Measurements from ENCODE around the gene NSUN7.
A peak's percentile ranks its signal among the peaks of the same experiment; 100 is the strongest.
"Not testable (repeated sequence)": the region's sequence is repeated elsewhere in the genome, so short reads cannot be mapped to it uniquely, and the experiment has no call there.

The NSUN7 gene

DNA sequence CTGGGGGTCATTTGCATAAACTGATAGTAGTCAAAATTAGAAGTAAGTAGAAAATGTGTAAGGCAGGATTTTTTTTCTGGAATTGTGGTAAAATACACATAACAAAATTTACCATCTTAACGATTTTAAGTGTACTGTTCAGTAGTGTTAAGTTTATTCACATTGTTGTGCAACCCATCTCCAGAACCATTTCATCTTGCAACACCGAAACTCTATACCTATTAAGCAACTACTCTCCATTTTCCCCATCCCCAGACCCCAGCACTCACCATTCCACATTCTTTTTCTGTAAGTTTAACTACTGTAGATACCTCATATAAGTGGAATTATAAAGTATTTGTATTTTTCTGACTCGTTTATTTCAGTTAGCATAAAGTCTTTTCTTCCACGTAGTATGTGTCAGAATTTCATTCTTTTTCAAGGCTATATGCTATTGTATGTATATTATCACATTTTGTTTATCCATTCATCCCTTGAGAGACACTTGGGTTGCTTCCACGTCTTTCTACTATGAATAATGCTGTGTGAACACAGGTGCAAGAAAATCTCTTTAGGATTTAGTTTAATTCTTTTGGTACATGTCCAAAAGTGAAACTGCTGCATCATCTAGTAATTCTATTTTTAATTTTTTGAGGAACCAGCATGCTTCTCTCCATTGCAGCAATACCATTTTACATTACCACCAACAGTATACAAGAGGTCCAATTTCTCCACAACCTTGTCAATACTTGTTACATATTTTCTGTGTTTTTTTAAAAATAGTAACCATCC is 39.1 kb upstream of the NSUN7 start:
- H3K9me3 ChIP-seq: peaks cover 0 to 3% (median 0%) of the 10 kb centered on the region in 3 donors
- H3K27ac ChIP-seq: no peak overlapping the region
- no peaks in the 10 kb centered on the region for H3K36me3 ChIP-seq
- no peak for TF ChIP-seq CTCF (IDR thresholded peaks at IDR 0.05)
- H3K4me3 ChIP-seq: no peak overlapping the region
- intact Hi-C loops (cut with DNase I; ENCODE audit: low total_unique reads): no loop called here
- H3K4me1 ChIP-seq: no peaks in the 10 kb centered on the region
- no peaks in the 10 kb centered on the region for H3K27me3 ChIP-seq
- DNase-seq: no peak

GRCh38 chr4:40713001-40713400 is 36.8 kb upstream of the NSUN7 start:
- H3K4me1 ChIP-seq; DNase-seq; H3K9me3 ChIP-seq; H3K27me3 ChIP-seq; H3K36me3 ChIP-seq; H3K4me3 ChIP-seq; H3K27ac ChIP-seq; intact Hi-C loops (cut with DNase I; ENCODE audit: low total_unique reads): not testable (repeated sequence)

- Histone ChIP-seq H3K36me3 (no peaks in the 10 kb centered on the region), H3K9me3 (peaks cover 0 to 3% (median 0%) of the 10 kb centered on the region in 3 donors), H3K27ac (no peak overlapping the region), H3K4me3 (no peak overlapping the region), H3K27me3 (no peaks in the 10 kb centered on the region), H3K4me1 (no peaks in the 10 kb centered on the region)
- no peak for TF ChIP-seq CTCF (IDR thresholded peaks at IDR 0.05)
- intact Hi-C loops (cut with DNase I; ENCODE audit: low total_unique reads): no loop called here
- no peak for DNase-seq
Measured at GRCh38 chr4:40713798-40714197, 36.0 kb upstream of the NSUN7 start.

DNA sequence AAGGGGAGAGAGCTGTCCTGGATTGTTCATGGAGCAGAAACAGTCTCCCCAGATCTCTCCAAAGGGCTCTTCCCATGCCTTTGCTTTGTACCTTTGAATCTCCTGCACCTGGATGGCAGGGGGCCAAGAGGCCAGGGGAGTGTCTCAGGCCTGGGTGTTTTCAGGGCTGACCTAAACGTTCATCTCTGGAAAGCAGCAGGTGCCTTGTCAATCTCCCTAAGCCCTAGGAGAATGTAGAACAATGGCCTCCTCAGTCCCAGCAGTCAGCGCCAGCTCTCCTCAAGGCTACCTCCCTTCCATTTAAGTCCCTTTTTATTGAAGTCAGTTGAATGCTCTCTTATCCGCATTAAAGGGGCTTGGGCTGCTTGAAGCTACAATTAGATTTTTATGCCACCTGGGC is 31.2 kb upstream of the NSUN7 start:
- H3K9me3 ChIP-seq: peaks cover 0 to 3% (median 0%) of the 10 kb centered on the region in 3 donors
- TF ChIP-seq CTCF (IDR thresholded peaks at IDR 0.05): no peak
- H3K4me1 ChIP-seq: no peaks in the 10 kb centered on the region
- DNase-seq: no peak
- no peak overlapping the region for H3K4me3 ChIP-seq
- intact Hi-C loops (cut with DNase I; ENCODE audit: low total_unique reads): no loop called here
- H3K27me3 ChIP-seq: no peaks in the 10 kb centered on the region
- H3K27ac ChIP-seq: no peak overlapping the region
- no peaks in the 10 kb centered on the region for H3K36me3 ChIP-seq

DNA sequence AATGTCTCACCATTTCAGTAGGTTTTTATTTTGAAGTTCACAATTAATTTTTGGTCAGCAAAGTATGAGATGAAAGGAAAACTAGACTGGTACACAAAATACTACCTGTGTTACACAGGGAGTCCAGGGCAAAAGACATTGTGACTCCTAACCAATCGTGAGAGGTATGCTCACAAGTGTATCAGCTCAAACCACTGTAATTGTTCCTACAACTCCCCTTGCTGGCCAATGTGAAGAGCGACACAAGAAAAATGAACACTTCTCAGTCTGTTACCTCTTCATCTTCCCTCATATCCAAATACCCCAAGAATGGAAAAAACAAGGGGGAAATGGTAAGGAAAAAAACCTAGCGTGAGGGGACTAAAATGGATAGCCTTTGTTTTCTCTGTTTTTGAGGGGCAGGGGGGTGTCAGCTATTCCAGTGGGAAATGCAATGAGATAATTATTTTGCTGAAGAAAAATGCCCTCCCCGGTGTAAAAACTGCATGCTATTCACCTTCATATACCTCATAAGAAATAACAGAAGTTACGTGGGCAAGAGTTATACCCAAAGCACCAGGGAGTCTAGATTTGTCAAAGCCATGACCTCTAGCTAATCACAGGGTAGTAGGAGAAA is 30.6 kb upstream of the NSUN7 start:
- no peaks in the 10 kb centered on the region for H3K27me3 ChIP-seq
- H3K4me3 ChIP-seq: no peak overlapping the region
- H3K4me1 ChIP-seq: no peaks in the 10 kb centered on the region
- peaks cover 0 to 3% (median 0%) of the 10 kb centered on the region in 3 donors for H3K9me3 ChIP-seq
- DNase-seq: no peak
- no peak overlapping the region for H3K27ac ChIP-seq
- H3K36me3 ChIP-seq: no peaks in the 10 kb centered on the region
- intact Hi-C loops (cut with DNase I; ENCODE audit: low total_unique reads): no loop called here
- TF ChIP-seq CTCF (IDR thresholded peaks at IDR 0.05): peak in 1 of 2 experiments; percentile 22

GRCh38 chr4:40720351-40720750 is 29.4 kb upstream of the NSUN7 start:
- Histone ChIP-seq H3K9me3 (no peaks in the 10 kb centered on the region), H3K36me3 (no peaks in the 10 kb centered on the region), H3K4me3 (no peak overlapping the region), H3K4me1 (no peaks in the 10 kb centered on the region), H3K27ac (no peak overlapping the region), H3K27me3 (no peaks in the 10 kb centered on the region)
- DNase-seq: no peak
- intact Hi-C loops (cut with DNase I; ENCODE audit: low total_unique reads): no loop called here
- TF ChIP-seq CTCF (IDR thresholded peaks at IDR 0.05): no peak

All from tibial artery (tissue), 4 donors.